Activated CD8-positive, alpha-beta memory T cell treated with anti-CD3 and anti-CD28 coated beads, Interleukin-2, amount 50 U/mL, for 4 hours (primary cell): ENCODE results near the gene RBPJ.

Experiments used
- DNase-seq: peaks from one replicate; pipeline ENCODE4 v3.0.0-alpha.2; 2020

Gene RBPJ

DNA sequence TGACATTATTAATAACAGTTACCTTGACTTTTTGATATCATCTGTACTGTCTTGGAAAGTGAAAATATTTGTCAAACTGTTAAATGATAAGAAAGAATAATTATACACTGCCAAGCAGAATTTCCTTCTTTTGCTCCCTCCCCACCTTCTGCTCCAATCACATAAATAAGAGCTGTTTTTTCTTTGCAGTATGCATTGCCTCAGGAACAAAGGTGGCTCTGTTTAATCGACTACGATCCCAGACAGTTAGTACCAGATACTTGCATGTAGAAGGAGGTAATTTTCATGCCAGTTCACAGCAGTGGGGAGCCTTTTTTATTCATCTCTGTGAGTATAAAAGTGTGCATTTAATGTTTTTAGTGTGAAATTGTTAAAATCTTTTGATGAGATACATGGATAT, 103.3 kb downstream of the RBPJ start:
- no peak for DNase-seq

DNA sequence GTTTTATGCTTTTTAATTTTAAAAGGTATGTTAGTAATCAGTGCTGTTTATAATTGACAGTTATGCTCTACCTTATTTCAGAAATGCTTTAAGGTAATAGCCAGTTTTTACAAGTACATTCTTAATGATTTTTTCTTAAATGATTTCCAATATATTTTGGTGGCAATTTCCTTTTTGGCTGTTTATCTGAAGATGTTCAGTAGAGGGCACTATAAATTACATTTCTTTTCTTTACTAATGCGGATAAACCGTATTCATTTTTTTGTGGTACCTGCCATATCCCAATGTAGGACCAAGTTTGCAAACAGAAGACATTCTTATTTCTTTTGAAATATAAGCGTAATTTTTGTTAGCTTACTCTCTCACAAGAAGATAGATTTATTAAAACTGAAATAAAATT, 104.0 kb downstream of the RBPJ start:
- DNase-seq: no peak

GRCh38 chr4:26425953-26426352, 105.1 kb downstream of the RBPJ start:
- DNase-seq: no peak

- DNase-seq: no peak
Observed at GRCh38 chr4:26426892-26427291, 106.1 kb downstream of the RBPJ start.

DNA sequence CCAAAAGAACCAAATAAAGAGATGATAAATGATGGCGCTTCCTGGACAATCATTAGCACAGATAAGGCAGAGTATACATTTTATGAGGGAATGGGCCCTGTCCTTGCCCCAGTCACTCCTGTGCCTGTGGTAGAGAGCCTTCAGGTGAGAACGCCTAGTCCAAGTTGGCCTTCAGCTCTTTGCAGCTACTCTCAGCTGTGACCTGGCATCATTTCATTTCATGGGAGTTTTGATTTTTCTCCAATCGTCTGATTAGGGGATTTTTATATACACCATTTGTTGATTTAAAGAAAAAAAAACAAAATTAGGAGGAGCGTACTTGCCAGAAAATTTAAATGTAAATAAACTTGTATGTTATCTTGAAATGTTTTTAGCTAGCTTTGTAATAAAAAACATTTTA, 109.1 kb downstream of the RBPJ start:
- DNase-seq: no peak

DNA sequence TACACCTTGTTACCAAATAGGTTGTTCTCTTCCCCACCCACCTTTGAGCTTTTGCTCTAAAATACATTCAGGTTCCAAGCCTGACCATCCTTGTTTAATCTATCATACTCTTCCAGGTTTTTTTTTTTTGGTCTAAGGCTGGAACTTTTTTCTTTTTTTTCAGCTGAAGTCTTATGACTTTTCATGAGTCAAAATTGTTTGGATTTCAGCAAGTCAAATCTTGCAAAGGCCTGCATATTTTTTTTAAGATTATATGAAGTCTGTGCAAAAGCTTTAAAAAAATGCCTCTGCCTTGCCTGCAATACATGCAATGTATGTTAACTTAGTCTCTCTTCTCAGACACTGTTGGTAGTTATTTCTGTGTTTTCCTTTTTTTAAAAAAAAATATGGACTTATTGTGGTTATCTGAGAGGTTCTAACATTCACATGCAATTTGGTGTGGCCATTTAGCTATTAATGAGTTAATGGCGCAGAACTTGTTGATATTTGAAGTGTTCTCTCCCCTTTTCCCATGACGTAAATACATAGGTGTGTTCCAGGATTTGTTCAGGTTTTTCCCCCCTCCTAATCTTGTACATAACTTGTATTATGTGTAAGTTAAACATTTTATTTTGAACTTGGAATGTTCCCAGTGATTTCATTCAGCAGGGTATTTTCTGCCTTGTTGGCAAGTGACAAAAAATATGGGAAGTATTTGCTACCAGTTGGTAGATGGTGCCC, 110.8 kb downstream of the RBPJ start:
- no peak for DNase-seq

- DNase-seq: no peak
Observed at GRCh38 chr4:26432419-26432818, 111.6 kb downstream of the RBPJ start.

- no peak for DNase-seq
Observed at GRCh38 chr4:26433556-26433955, 112.7 kb downstream of the RBPJ start.

DNA sequence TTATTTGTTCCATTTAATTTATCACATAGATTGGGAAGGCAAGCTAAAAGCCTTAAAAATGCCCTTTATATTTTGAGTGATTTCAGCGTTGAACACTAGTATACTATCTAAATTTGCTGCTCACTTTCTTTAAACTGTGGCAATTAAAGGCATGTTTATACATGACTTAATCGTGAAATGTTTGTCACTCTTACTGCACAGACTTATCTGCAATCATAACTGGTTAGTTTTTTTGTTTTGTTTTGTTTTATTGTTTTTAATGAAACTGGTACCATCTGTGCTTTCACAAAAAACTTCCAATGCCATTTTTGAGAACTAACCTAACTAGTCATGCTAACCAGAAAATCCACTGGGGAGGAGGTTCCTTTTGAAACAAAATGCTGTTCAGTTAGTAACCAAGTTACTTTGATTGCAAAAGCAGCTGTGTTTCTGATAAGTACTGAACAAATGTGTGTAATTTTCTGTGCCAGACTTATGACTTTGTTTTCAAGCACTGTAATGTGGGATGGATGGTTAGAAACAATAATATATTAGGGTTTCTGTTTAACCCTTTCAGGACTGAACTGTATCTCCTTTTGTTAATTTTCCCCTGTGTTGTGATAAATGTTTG, 113.3 kb downstream of the RBPJ start:
- no peak for DNase-seq

- DNase-seq: no peak
Observed at GRCh38 chr4:26441102-26441501, 120.3 kb downstream of the RBPJ start.

DNA sequence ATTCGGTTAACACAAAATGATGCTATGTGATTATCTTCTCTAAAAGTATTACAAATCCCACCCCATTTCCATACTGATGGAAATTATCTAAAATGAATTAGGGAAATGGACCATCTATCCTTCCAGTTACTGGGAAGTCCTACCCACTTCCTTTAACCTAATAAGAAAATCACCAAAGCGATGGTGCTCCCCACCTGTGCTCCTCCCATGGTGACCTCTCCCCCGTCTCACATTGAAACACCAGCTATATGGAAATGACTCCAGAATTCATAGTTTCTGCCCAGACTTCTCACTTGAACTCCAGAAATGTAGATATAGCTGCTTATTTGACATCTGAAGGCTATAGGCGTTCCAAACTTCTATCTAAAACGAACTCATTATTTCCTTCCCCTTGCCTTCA, 121.0 kb downstream of the RBPJ start:
- DNase-seq: no peak

- DNase-seq: no peak
Observed at GRCh38 chr4:26447378-26447777, 126.6 kb downstream of the RBPJ start.

DNA sequence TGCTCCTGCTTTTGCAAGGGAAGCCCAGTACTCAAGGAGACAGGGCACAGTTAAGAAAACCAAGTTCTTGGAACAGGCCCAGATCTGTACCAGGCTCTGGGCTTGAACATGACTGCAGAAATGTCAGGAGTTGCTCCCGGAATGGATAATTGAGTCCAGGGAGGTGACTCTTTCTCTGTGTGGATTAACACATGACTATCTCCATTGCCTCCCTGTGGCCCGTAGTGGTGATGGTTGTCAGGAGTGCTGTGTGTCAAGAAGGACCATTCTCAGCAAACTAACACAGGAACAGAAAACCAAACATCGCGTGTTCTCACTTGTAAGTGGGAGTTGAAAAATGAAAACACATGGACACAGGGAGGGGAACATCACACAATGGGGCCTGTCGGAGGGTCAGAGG, 129.6 kb downstream of the RBPJ start:
- DNase-seq: no peak

DNA sequence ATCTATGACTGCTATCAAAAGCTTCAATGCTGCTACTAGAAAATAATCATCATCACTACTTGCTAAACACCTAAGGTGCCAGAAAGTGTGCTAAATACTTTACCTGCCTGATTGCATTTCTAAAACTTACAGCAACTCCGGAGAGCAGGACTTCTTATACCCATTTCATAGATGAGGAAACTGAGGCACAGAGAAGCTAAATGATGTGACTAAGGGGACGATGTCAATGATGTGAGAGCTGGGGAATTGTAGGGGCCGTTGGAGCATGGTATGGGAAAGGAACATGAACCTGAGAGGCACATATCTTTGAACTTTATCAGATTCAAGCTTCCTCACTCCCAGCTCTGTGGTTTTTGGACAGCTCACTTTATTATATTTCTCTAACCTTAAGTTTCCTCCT, 130.8 kb downstream of the RBPJ start:
- no peak for DNase-seq

DNA sequence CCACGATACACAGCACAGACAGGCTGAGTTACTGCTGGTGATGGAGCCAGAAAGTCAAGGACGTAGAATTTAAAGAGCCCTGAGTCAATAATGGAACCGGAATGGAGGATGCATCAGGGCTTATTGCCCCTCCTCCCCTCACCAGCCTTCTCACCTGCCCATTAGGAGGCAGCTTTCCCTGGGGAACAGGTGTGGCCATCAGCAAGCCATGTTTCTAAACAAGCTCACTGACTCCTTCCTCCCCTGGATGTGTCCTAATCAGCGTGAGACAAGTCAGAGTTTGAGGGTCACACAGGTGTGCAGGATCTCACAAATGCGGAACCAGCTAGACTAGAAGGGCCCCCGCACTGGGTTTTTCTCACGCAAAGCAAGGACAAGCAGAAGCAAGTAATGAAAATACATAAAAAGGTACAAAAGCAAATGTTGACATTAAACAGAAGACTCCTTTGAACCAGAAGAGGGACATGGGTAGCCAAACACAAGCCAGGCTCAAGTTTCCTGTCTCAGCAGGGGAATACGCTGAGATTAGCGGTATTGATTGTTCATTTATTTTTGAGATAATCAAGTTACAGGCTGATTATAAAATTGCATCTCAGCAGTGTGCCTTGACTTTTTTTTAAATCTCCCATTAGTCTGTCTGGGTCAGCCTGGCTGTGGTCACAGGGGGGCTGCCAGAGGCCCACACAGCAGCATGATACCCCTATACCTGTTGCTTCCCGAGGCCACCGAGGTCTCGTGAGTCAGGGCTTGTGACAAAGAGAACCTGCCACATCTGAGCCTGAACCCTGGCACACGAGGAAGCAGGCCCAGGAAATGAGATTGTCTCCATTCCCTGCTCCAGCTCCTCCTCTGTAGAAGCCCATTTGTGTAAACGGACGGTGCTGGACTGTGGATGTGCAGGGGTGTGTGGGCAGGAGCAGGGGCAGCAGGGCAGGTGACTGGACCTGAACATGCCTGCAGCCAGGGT, 132.0 kb downstream of the RBPJ start:
- DNase-seq: no peak

DNA sequence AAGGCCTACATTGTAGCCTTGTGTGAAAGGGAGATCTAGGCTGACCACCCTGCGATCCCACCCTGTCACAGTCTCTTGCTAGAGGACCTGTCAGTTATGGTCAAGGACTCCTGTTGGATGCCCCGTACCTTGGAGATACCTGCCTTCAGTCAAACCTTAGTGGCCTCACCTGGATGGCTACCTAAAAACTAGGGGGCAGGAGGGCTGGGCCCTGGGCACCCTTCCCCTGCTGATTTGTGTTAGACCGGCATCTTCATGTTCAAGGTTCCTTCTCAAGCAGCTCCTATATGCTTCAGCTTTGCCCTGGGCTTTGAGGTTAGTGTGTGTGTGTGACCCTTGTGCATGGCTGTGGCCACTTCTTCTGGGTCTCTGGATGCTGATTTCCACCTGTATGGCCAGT, 134.1 kb downstream of the RBPJ start:
- DNase-seq: no peak

GRCh38 chr4:26455571-26455970, 134.8 kb downstream of the RBPJ start:
- DNase-seq: no peak

DNA sequence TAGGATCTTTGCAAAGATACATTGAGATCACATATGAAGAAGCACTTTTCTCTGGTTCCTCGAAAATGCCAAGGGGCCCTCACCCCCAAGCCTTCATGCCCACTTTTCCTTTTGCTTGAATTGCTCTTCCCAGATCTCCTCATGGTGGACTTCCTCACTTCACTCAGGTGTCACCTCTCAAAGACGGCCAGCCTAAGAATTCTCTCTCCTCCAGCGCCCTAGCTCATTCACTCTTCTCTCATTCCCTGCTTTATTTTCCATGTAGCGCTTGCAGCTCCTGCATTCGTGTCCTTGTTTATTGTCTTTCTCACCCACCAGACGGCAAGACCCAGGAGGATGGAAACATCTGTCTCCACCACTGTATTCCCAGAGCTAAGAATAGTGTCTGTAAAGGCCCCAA, 136.6 kb downstream of the RBPJ start:
- no peak for DNase-seq

DNA sequence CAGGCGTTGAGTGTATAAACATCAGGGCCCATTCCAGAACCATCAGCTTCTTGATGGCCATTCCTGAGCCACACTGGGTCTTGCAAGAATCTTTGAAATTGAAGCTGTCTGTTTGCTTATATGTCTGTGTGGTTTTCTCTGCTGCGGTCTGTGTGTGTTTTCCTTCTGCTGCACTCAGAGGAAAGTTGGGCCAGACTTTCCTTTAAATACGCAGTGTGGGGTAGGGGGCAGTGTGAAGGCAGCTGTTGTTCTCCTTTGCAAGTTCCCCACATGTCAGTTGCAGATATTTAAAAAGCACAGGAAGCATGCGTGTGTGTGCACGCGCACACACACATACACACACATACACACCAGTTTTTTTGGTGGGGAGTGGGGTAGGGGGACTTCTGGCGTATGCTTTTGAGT, 137.3 kb downstream of the RBPJ start:
- DNase-seq: no peak

DNA sequence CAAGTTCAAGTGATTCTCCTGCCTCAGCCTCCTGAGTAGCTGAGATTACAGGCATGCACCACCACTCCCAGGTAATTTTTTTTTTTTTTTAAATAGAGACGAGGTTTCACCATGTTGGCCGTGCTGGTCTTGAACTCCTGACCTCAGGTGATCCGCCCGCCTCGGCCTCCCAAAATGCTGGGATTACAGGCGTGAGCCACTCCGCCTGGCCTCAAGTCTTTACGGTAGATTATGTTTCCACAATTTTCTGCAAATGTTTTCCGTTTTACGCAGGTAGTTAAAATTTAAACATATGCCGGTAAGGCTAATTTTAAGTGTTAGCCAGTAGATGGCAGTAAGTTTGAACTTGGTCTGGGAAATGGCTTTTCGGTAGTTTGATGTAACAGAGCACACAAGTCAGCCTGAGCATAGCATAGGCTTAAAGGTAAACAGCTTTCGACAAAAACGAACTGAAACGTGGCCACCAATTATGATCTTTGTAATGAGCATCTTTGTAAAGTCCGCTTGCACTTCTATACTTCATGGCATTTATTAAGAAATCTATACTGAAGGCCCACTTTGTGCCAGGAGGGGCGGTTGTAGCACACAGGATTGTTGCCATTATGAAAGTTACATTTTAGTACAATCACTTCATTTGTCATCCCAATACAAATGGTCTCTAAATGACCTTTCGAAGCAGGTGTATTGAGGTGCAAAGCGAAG, 138.4 kb downstream of the RBPJ start:
- DNase-seq: no peak

DNA sequence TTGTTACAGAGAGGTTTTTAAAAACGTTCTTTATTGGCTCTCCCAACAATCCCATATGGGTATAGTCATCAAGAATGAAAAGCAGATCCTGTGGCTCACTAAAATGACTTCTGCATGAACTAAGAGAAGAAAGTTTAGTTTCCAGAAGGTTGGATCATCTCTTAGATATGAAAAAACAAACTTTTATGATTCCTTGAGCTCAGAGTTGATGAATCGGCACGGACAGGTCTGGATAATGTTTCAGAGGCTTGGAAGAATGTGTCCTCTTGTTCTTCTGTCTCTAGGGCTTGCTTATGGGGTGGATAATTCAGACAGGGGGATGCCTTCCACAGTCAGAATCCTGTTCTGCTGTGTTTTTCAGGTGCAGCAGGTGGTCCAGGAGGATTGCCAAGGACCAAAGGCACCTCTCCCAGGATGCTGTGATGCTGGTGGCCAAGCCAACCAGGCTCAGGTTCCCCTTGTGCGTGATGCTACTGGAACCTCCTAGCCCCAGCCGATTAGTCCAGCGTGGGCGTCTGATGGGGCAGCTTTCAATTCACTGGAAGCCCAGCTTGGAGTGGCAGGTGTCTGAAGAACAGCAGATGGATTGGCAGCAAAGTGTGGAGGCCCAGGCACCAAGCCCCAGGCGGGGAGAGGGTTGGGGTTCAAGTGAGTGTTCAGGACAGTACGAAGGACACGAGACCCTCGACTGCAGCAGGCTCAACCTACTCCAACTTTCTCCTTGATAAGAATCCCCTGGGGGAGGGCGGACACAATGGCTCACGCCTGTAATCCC, 139.1 kb downstream of the RBPJ start:
- DNase-seq: no peak

GRCh38 chr4:26462874-26463273, 142.1 kb downstream of the RBPJ start:
- no peak for DNase-seq
